Activated CD8-positive, alpha-beta memory T cell treated with anti-CD3 and anti-CD28 coated beads for 1 hour (primary cell): ENCODE results near the gene CDHR2.

ENCODE experiments used
- DNase-seq, 2 donors: peaks; one replicate each; pipeline ENCODE4 v3.0.0-alpha.2; 2020; ENCODE audit warnings: low read depth in 1 of 2; ENCODE audit errors: extremely low read depth in 1 of 2

Gene CDHR2

GRCh38 chr5:176637556-176637955 lies 88.4 kb downstream of the CDHR2 start:
- no peak for DNase-seq

GRCh38 chr5:176638437-176638836 lies 89.3 kb downstream of the CDHR2 start:
- DNase-seq: no peak

- DNase-seq: no peak
Observed at GRCh38 chr5:176639208-176639607, 90.1 kb downstream of the CDHR2 start.

GRCh38 chr5:176639981-176640380 lies 90.8 kb downstream of the CDHR2 start:
- DNase-seq: no peak

- no peak for DNase-seq
Observed at GRCh38 chr5:176640616-176641015, 91.5 kb downstream of the CDHR2 start.

- no peak for DNase-seq
Observed at GRCh38 chr5:176642675-176643490, 93.7 kb downstream of the CDHR2 start.

- no peak for DNase-seq
Observed at GRCh38 chr5:176643491-176644219, 94.5 kb downstream of the CDHR2 start.

GRCh38 chr5:176644294-176644693 lies 95.2 kb downstream of the CDHR2 start:
- no peak for DNase-seq

GRCh38 chr5:176644878-176645670 lies 95.9 kb downstream of the CDHR2 start:
- DNase-seq: no peak
